SK-MEL-5 (cell line): ENCODE data around the gene RUSC2. TPM values are rescaled to one million over a fixed set of nuclear protein-coding genes. Genes with fewer than 3 reads are reported as not detected.

Experiments
- total RNA-seq: library from RNA; depleted of rRNA; stranded (reverse); fragments of >200 nt; shearing (Covaris generic); gene quantifications from 2 replicates; pipeline ENCODE4 v1.2.3, GENCODE V29; 2014; rRNA removed

Gene RUSC2
- total RNA-seq, 1 experiment from 2014 or later, result 4.4 TPM

Other genes starting within 250 kb of the RUSC2 start
- gene TESK1, start 115.2 kb downstream of the RUSC2 start, total RNA-seq, result 4.1 and 5.5 TPM in 2 replicates
- gene CD72, start 128.3 kb downstream of the RUSC2 start, total RNA-seq, result 0.43 and 0.63 TPM in 2 replicates
- not detected in 2 replicates for gene SIT1, start 160.8 kb downstream of the RUSC2 start, total RNA-seq
- gene RMRP, start 167.9 kb downstream of the RUSC2 start, total RNA-seq, result 21,584 and 34,307 TPM in 2 replicates
- gene CCDC107, start 168.2 kb downstream of the RUSC2 start, total RNA-seq, result 11.8 and 20.0 TPM in 2 replicates
- gene ARHGEF39, start 175.1 kb downstream of the RUSC2 start, total RNA-seq, result 4.8 and 5.9 TPM in 2 replicates
- gene CA9, start 183.8 kb downstream of the RUSC2 start, total RNA-seq, result 0.29 TPM in 1 of 2 replicates, not detected in the other
- gene TPM2, start 199.8 kb downstream of the RUSC2 start, total RNA-seq, result 3.5 and 3.8 TPM in 2 replicates
- gene TLN1, start 242.1 kb downstream of the RUSC2 start, total RNA-seq, result 58.0 and 66.8 TPM in 2 replicates
- 21.8 and 27.2 TPM in 2 replicates for gene CREB3, start 242.6 kb downstream of the RUSC2 start, total RNA-seq